ENCODE results near the gene HHAT.
A peak's percentile ranks its signal among the peaks of the same experiment; 100 is the strongest.

DNA sequence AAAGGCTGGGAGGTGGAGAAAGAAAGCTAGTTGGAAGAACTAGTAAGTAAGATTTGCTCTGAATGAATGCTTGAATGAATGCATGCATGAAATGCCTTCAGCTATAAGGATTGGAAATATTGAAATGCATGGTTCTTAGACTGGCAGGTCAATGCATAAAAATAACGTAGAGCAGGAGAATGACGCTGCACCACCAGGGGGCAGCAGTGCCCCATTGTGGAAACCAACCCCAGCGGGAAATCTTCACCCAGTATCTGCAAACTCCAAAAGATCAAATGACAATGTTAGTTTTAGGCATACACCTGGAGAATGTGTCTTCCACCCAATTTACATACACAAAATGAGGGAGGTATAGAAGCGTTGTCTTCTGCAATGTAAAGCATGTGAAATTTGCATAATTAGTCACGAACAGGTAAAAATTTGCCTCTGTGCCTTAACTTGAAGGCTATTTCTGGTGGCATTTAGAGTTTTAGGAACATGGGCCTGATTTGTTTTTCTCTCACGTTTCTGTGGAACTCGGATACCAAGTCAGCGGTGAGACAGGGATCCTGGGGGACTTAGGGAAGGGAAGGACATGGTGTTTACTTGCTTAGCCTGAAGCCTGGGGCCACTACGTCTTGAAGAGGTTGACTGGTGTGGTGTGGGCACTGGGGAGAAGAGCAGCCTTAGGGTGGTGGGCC, 78.6 kb downstream of the HHAT start:
- TF ChIP-seq, protein P1, sequence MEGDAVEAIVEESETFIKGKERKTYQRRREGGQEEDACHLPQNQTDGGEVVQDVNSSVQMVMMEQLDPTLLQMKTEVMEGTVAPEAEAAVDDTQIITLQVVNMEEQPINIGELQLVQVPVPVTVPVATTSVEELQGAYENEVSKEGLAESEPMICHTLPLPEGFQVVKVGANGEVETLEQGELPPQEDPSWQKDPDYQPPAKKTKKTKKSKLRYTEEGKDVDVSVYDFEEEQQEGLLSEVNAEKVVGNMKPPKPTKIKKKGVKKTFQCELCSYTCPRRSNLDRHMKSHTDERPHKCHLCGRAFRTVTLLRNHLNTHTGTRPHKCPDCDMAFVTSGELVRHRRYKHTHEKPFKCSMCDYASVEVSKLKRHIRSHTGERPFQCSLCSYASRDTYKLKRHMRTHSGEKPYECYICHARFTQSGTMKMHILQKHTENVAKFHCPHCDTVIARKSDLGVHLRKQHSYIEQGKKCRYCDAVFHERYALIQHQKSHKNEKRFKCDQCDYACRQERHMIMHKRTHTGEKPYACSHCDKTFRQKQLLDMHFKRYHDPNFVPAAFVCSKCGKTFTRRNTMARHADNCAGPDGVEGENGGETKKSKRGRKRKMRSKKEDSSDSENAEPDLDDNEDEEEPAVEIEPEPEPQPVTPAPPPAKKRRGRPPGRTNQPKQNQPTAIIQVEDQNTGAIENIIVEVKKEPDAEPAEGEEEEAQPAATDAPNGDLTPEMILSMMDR (IDR thresholded peaks at IDR 0.05; ENCODE audit: low read length) = peak; percentile 90
- TF ChIP-seq EZH2 (IDR thresholded peaks at IDR 0.05; ENCODE audit: borderline replicate concordance, low read length) = no peak

Data from OCI-LY1 (cell line).